Measurements from ENCODE around the gene PCDH19. TPM values are rescaled to one million over a fixed set of nuclear protein-coding genes. Genes with fewer than 3 reads are reported as not detected.

Gene PCDH19
- total and polyA plus RNA-seq, 8 donors: under 0.01 to 1.3 (median 0.22) TPM; not detected in 2

- Histone ChIP-seq H3K27me3 (peaks cover 0 to 2% (median 0%) of the 10 kb centered on the region in 3 donors), H3K4me3 (no peak overlapping the region), H3K9me3 (no peaks in the 10 kb centered on the region), H3K27ac (no peak overlapping the region), H3K36me3 (no peaks in the 10 kb centered on the region), H3K4me1 (no peaks in the 10 kb centered on the region)
- DNase-seq: no peak
- intact Hi-C loops (cut with DNase I; ENCODE audit: low total_unique reads): no loop called here
- 40 to 69% (median 59%) methylated on average over 2 of the region's 2 CpGs for WGBS, 5 donors
- no peak for TF ChIP-seq POLR2AphosphoS5 (IDR thresholded peaks at IDR 0.05)
- TF ChIP-seq EP300 (IDR thresholded peaks at IDR 0.05): no peak
- TF ChIP-seq, protein P1, sequence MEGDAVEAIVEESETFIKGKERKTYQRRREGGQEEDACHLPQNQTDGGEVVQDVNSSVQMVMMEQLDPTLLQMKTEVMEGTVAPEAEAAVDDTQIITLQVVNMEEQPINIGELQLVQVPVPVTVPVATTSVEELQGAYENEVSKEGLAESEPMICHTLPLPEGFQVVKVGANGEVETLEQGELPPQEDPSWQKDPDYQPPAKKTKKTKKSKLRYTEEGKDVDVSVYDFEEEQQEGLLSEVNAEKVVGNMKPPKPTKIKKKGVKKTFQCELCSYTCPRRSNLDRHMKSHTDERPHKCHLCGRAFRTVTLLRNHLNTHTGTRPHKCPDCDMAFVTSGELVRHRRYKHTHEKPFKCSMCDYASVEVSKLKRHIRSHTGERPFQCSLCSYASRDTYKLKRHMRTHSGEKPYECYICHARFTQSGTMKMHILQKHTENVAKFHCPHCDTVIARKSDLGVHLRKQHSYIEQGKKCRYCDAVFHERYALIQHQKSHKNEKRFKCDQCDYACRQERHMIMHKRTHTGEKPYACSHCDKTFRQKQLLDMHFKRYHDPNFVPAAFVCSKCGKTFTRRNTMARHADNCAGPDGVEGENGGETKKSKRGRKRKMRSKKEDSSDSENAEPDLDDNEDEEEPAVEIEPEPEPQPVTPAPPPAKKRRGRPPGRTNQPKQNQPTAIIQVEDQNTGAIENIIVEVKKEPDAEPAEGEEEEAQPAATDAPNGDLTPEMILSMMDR (IDR thresholded peaks at IDR 0.05): no peak
- no peak for TF ChIP-seq POLR2A (IDR thresholded peaks at IDR 0.05)
Measured at GRCh38 chrX:100373673-100374072, 36.4 kb downstream of the PCDH19 start.

DNA sequence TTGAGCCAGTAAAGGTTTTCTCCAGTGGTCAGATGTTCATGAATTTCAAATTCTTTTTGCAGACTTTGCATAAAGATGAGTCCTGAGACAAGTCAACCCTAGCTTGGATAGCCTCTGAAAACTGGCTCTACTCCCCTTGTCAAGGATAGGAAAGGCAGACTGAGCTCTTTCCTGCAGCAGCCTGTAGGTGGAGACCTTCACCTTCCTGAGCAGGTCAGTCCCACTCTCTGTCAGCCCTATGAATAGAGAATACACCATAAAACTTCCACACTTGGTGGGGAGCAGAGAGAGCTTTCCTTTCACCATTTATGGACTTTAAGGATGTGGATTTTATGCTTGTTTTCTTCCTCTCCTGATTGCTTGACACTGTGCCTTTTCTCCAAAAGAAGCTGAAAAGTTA lies 41.9 kb downstream of the PCDH19 start:
- no peaks in the 10 kb centered on the region for H3K27me3 ChIP-seq
- H3K36me3 ChIP-seq: no peaks in the 10 kb centered on the region
- H3K4me3 ChIP-seq: no peak overlapping the region
- DNase-seq: peak in 1 of 2 donors; percentile 25
- no peaks in the 10 kb centered on the region for H3K9me3 ChIP-seq
- intact Hi-C loops (cut with DNase I; ENCODE audit: low total_unique reads): no loop called here
- TF ChIP-seq, protein P1 (IDR thresholded peaks at IDR 0.05): no peak
- TF ChIP-seq EP300 (IDR thresholded peaks at IDR 0.05) (no peak), POLR2A (IDR thresholded peaks at IDR 0.05) (no peak), POLR2AphosphoS5 (IDR thresholded peaks at IDR 0.05) (no peak)
- no peaks in the 10 kb centered on the region for H3K4me1 ChIP-seq
- no peak overlapping the region for H3K27ac ChIP-seq

GRCh38 chrX:100363896-100364295 lies 46.2 kb downstream of the PCDH19 start:
- H3K27me3 ChIP-seq: no peaks in the 10 kb centered on the region

DNA sequence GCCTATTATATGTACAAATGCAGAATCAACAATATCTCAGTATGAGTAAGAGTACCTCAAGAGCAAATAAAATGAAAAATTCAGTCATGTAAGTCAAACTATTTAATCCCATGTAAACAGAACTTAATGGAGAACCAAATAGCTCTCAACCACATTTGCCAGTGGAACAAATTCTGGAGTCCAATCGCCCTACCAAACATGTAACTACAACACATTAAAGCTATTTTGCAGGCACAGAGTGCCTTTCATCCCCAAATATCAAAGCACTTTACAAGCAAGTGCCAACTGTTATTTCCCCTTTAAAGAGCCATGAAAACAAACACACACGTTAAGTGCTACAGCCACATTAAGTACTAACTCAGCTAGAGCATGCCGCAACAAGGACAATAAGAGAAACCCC lies 51.3 kb downstream of the PCDH19 start:
- H3K4me1 ChIP-seq: no peaks in the 10 kb centered on the region
- WGBS, 5 donors: 55 to 75% (median 66%) methylated on average over 3 of the region's 3 CpGs
- TF ChIP-seq EP300 (IDR thresholded peaks at IDR 0.05) (no peak), POLR2A (IDR thresholded peaks at IDR 0.05) (no peak), POLR2AphosphoS5 (IDR thresholded peaks at IDR 0.05) (no peak)
- TF ChIP-seq, protein P1 (IDR thresholded peaks at IDR 0.05): no peak
- no peaks in the 10 kb centered on the region for H3K27me3 ChIP-seq
- no peak overlapping the region for H3K27ac ChIP-seq
- intact Hi-C loops (cut with DNase I; ENCODE audit: low total_unique reads): no loop called here
- no peak for DNase-seq
- H3K9me3 ChIP-seq: no peaks in the 10 kb centered on the region
- no peaks in the 10 kb centered on the region for H3K36me3 ChIP-seq
- H3K4me3 ChIP-seq: no peak overlapping the region

More at GRCh38 chrX:100363896-100364295, 46.2 kb downstream of the PCDH19 start:
- Histone ChIP-seq H3K4me3 (no peak overlapping the region), H3K9me3 (no peaks in the 10 kb centered on the region), H3K36me3 (no peaks in the 10 kb centered on the region), H3K4me1 (no peaks in the 10 kb centered on the region), H3K27ac (no peak overlapping the region)
- TF ChIP-seq POLR2A (IDR thresholded peaks at IDR 0.05): no peak
- TF ChIP-seq, protein P1 (IDR thresholded peaks at IDR 0.05): no peak
- TF ChIP-seq EP300 (IDR thresholded peaks at IDR 0.05): no peak
- intact Hi-C loops (cut with DNase I; ENCODE audit: low total_unique reads): no loop called here
- DNase-seq: no peak
- 37 to 53% (median 46%) methylated on average over 3 of the region's 3 CpGs for WGBS, 5 donors
